Measurements from ENCODE around the gene CUL5. TPM values are rescaled to one million over a fixed set of nuclear protein-coding genes. Genes with fewer than 3 reads are reported as not detected.
"Not testable (repeated sequence)": the region's sequence is repeated elsewhere in the genome, so short reads cannot be mapped to it uniquely, and the experiment has no call there.

CUL5 gene
- total RNA-seq, 1 donor from 2014 or later: 51.7 TPM

DNA sequence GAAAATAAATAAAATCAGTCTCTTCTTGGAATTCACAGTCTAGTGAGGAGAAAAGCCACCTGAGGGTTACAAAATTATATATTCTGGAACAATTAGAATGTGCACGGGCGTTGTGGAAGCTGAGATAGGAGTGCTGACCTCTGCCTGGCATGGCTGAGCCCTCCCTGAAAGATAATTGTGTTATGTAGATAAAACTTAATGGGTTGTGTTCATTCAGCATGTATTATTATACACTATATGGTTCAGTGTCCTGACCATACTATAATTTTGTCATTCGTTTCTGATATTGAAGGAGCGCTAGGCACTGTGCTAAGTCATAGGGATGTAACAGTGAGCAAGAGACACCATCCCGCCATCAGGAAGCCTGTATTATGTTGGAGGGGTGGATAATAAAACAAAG lies 116.4 kb downstream of the CUL5 start:
- Mint-ChIP-seq H3K4me1 (peaks cover 16% of the 10 kb centered on the region), H3K9me3 (peaks cover 3% of the 10 kb centered on the region), H3K4me3 (no peak overlapping the region), H3K27me3 (ENCODE audit: low read depth) (no peaks in the 10 kb centered on the region), H3K36me3 (peaks cover 19% of the 10 kb centered on the region), H3K27ac (no peak overlapping the region)
- TF ChIP-seq, protein P1, sequence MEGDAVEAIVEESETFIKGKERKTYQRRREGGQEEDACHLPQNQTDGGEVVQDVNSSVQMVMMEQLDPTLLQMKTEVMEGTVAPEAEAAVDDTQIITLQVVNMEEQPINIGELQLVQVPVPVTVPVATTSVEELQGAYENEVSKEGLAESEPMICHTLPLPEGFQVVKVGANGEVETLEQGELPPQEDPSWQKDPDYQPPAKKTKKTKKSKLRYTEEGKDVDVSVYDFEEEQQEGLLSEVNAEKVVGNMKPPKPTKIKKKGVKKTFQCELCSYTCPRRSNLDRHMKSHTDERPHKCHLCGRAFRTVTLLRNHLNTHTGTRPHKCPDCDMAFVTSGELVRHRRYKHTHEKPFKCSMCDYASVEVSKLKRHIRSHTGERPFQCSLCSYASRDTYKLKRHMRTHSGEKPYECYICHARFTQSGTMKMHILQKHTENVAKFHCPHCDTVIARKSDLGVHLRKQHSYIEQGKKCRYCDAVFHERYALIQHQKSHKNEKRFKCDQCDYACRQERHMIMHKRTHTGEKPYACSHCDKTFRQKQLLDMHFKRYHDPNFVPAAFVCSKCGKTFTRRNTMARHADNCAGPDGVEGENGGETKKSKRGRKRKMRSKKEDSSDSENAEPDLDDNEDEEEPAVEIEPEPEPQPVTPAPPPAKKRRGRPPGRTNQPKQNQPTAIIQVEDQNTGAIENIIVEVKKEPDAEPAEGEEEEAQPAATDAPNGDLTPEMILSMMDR (IDR thresholded peaks at IDR 0.05; ENCODE audit: unreplicated experiment): no peak
- no peak for DNase-seq (ENCODE audit: low spot score in 2 of 2, unreplicated experiment in 2 of 2)

DNA sequence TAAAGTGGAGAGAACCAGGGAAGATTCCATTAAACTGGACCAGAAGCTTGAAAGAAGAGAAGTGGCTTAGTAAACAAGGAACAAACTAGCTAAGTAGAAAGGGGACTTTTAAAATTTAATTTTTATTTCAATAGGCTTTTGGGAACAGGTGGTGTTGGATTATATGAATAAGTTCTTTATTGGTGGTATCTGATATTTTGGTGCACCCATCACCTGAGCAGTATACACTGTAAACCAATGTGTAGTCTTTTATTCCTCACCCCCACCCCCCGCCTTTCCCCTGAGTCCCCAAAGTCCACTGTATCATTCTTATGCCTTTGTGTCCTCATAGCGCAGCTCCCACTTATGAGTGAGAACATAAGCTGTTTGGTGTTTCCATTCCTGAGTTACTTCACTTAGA lies 120.1 kb downstream of the CUL5 start:
- TF ChIP-seq, protein P1 (IDR thresholded peaks at IDR 0.05; ENCODE audit: unreplicated experiment): no peak
- H3K9me3 Mint-ChIP-seq: peaks cover 3% of the 10 kb centered on the region
- no peak overlapping the region for H3K27ac Mint-ChIP-seq
- peaks cover 24% of the 10 kb centered on the region for H3K36me3 Mint-ChIP-seq
- H3K4me1 Mint-ChIP-seq: peaks cover under 1% of the 10 kb centered on the region
- no peak for DNase-seq (ENCODE audit: low spot score in 2 of 2, unreplicated experiment in 2 of 2)
- H3K27me3 Mint-ChIP-seq (ENCODE audit: low read depth): no peaks in the 10 kb centered on the region
- no peak overlapping the region for H3K4me3 Mint-ChIP-seq

DNA sequence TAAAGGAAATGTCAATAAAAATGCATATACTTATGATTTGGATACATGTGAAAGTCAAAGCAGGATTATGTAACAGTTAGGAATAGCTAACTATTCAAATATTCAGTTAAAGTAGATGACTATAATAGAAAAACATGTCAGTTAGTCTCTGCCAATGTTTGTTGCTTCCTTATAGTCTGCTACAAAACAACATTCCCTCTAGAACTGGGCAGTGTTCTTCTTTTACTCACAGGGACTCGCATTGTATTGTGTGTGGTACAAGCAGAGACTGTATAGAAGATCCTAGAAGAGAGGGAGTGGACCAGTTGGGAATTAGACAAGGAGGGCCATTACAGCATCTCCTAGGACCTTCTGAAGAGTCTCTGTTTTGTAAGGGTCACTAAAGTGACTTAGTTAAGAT lies 123.3 kb downstream of the CUL5 start:
- TF ChIP-seq, protein P1 (IDR thresholded peaks at IDR 0.05; ENCODE audit: unreplicated experiment): no peak
- H3K4me1 Mint-ChIP-seq: no peaks in the 10 kb centered on the region
- H3K4me3 Mint-ChIP-seq: no peak overlapping the region
- no peak overlapping the region for H3K27ac Mint-ChIP-seq
- DNase-seq (ENCODE audit: low spot score in 2 of 2, unreplicated experiment in 2 of 2): no peak
- no peaks in the 10 kb centered on the region for H3K27me3 Mint-ChIP-seq (ENCODE audit: low read depth)
- no peaks in the 10 kb centered on the region for H3K9me3 Mint-ChIP-seq
- peaks cover 18% of the 10 kb centered on the region for H3K36me3 Mint-ChIP-seq

DNA sequence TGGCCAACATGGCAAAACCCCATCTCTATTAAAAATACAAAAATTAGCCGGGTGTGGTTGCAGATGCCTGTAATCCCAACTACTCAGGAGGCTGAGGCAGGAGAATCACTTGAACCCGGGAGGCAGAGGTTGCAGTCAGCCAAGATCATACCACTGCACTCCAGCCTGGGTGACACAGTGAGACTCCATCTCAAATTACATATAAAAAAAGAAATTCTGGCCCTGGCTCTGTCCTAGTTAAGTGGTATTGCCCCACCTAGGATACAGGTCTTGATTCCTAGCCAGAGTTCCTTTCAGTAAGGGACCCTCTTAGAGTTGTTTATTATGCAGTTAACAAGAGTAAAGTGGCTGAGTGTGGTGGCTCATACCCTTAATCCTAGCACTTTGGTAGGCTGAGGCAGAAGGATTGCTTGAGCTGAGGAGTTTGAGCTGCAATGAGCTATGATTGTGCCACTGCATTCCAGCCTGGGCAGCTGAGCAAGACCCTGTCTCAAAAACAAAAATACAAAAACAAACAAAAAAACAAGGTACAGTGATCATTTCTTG lies 124.4 kb downstream of the CUL5 start:
- DNase-seq (ENCODE audit: low spot score in 2 of 2, unreplicated experiment in 2 of 2); H3K4me3 Mint-ChIP-seq; H3K27me3 Mint-ChIP-seq (ENCODE audit: low read depth); H3K9me3 Mint-ChIP-seq; H3K27ac Mint-ChIP-seq; H3K4me1 Mint-ChIP-seq: not testable (repeated sequence)
- peaks cover 19% of the 10 kb centered on the region for H3K36me3 Mint-ChIP-seq

DNA sequence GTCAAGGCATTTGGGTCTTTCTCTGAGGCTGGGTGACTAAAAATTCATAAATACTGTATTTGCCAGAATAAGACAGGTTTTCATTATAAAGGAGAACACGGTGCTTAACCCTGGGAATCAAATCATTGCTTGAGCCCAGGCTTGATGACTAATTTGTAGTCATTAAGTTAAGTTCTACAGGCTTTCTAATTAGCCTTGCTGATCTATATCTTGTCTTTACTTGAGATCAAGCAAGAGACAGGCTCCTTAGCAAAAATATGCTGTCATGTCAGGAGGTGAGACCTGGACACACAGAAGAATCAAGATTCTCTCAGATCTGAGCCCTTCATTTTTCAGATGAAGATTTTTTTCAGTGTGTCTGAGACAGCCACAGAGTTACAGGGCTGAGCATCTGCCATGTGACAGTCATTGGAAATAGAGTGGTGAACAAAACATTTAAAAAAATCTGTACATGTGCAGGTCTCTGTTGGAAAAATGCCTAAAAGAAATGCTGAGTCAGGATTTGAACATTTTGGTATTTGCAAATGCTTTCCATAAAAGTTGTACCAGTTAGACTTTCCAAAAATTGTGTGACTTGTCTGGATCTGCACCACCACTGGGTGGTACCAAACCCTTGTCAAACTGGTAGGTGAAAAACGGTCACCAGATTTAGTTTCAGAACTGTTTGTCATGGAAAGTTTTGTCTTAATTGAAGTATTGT lies 127.3 kb downstream of the CUL5 start:
- H3K9me3 Mint-ChIP-seq: no peaks in the 10 kb centered on the region
- DNase-seq (ENCODE audit: low spot score in 2 of 2, unreplicated experiment in 2 of 2): no peak
- TF ChIP-seq, protein P1 (IDR thresholded peaks at IDR 0.05; ENCODE audit: unreplicated experiment): no peak
- H3K27me3 Mint-ChIP-seq (ENCODE audit: low read depth): no peaks in the 10 kb centered on the region
- H3K27ac Mint-ChIP-seq: no peak overlapping the region
- H3K36me3 Mint-ChIP-seq: peaks cover 19% of the 10 kb centered on the region
- H3K4me1 Mint-ChIP-seq: no peaks in the 10 kb centered on the region
- H3K4me3 Mint-ChIP-seq: no peak overlapping the region

DNA sequence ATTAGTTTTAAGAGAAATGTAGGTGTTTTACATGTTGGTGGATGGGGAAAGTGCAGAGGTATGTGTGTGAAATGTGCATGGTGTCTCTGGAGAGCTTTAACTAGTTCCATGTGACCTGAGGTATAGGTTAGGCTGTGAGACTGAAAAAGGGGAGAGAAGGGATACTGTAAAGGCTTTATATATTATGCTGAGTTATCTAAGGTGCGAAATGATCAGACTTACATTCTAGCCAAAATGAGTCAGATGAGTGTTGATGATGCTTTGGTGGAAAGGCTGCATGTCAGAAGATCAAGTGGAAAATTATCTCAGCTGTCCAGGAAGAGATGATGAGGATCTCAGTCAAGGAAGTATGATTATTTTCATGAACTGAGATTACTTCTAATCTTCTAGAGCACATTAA lies 128.5 kb downstream of the CUL5 start:
- DNase-seq (ENCODE audit: low spot score in 2 of 2, unreplicated experiment in 2 of 2): no peak
- TF ChIP-seq, protein P1 (IDR thresholded peaks at IDR 0.05; ENCODE audit: unreplicated experiment): no peak
- no peaks in the 10 kb centered on the region for H3K27me3 Mint-ChIP-seq (ENCODE audit: low read depth)
- H3K9me3 Mint-ChIP-seq: no peaks in the 10 kb centered on the region
- H3K4me1 Mint-ChIP-seq: no peaks in the 10 kb centered on the region
- H3K4me3 Mint-ChIP-seq: no peak overlapping the region
- H3K27ac Mint-ChIP-seq: no peak overlapping the region
- H3K36me3 Mint-ChIP-seq: peaks cover 18% of the 10 kb centered on the region
